GM19452 (cell line): ENCODE data around the gene EMCN.

Experiments
- ATAC-seq: cut with Tn5 transposase; IDR thresholded peaks from one replicate; pipeline ENCODE4 v1.9.1; 2021; ENCODE audit not compliant: unreplicated experiment

The EMCN gene

DNA sequence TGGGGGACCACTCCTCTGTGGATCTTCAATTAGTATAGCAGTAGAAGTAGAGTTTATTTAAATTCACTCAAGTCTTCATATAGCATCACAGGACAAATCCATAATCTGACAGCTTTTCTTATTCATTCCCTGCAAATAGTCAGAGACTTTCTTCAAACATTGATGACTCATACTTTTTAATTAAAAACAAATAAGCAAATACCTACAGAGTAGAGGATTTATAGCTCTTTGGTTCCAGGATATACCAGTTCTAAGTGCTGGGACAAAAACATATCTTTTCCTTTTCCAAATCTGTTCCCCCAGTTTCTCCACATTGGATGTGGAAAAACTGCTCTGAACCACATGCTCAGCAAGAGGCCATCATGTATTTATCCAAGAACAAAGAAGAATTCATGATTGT, 24.1 kb downstream of the EMCN start:
- no peak for ATAC-seq

DNA sequence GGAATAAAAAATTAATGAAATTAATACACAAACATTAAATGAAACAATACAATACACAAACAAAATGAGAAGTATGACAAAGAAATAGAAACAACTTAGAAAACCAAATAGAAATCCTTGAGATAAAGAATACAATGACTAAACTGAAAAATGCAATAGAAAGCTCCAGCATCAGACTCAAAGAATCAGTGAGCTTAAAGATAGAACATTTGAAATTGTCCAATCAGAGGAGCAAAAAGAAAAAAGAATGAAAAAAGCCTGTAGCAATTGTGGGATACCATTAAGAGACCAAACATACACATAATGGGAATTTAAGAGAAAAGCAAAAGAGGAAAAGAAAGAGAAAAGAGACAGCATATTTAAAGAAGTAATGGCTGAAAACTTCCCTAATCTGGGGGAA, 25.7 kb downstream of the EMCN start:
- ATAC-seq = no peak

DNA sequence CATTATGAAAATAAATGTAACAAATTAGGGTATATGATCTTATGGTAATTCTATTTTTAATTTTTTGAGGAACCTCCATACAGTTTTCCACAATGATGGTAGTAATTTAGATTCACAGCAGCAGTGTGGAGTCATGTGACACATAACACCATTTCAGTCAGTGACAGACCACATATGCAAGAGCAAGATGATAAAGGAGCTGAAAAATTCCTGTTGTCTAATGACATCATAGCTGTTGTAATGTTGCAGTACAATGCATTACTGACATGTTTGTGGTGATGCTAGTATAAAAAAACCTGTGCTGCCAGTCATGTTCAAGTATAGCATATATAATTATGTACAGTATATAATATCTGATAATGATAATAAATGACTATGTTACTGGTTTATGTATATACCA, 28.5 kb downstream of the EMCN start:
- ATAC-seq = no peak

DNA sequence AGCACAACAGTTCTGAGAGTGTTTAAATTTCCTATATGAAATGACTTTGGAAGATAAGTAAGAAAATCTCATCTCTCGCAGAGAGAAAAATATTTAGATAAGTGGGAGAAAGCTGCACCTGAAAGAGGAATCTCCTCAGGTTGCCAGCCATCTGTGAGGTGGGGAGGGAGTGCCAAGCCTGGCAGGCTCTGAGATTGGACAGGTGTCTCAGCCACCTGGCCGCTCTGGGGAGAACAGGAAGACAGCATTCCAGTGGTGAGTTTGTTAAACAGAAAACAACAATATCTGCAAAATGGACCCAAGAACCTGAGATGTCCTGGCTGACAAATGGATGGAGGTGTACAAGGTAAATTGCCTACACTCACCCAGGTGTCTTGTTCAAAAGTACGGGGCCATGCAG, 31.3 kb downstream of the EMCN start:
- ATAC-seq = no peak

DNA sequence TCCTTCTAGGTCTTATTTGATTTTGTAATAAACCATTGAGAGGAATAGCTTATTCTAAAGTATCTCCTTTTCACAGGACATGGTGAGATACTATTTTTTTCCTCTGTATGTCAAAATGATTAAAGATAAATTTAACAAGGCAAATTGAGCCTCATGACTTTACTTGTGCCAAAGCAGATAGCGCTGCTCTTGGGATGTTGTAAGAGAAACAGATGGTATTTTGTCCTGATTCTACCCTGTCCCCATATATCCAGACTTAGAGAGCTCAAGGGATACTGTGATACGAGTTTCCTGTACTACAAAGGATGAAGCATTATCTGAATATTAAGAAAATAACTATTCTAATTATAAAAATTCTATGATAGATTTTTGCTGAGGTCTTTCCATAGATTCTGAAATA, 34.0 kb downstream of the EMCN start:
- no peak for ATAC-seq

DNA sequence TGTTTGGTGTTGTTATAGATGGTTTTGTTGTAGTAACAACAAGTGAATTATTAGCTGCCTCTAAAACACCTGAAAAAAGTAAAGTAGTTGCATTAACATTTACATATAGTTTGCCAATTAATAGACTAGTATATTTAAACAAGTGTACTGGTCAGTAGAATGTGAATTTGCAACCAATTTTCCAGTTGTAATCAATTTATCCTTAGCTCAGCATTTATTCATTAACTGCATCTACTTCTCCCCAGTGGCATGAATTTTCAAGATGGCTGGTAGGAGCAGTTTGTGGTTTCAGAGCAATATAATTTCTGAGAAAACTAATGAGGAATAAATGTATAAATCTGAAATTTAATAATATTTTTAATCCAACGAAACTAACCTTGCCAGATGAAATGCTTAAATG, 37.9 kb downstream of the EMCN start:
- ATAC-seq = no peak

DNA sequence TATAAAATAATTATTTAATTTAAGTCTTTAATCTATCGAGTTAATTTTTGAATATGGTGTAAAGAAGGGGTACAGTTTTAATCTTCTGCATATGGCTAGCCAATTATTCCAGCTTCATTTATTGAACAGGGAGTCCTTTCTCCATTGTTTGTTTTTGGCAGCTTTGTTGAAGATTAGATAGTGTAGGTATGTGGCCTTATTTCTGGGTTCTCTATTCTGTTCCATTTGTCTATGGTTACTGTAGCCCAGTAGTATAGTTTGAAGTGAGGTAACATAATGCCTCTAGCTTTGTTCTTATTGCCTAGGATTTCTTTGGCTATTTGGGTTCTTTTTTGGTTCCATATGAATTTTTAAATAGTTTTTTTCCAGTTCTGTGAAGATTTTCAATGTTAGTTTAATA, 48.3 kb downstream of the EMCN start:
- ATAC-seq = no peak

DNA sequence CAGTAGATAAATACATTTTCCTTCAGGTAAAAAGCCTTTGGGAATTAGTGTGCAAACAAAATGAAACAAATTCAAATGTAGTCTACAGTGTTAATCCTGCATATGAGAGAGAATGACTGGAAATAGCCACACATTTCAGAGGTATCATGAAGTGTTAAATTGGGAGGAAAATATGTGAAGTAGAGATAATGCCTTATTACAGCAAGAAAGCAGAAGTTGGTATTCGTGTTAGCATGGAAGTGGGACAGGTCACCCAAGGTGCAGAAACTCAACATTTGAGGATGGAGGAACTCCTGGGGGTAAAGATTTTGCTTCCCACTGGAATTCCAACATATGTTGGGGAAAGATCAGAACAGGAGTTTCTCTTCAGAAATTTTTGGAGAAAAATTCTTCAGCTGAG, 51.3 kb downstream of the EMCN start:
- no peak for ATAC-seq

DNA sequence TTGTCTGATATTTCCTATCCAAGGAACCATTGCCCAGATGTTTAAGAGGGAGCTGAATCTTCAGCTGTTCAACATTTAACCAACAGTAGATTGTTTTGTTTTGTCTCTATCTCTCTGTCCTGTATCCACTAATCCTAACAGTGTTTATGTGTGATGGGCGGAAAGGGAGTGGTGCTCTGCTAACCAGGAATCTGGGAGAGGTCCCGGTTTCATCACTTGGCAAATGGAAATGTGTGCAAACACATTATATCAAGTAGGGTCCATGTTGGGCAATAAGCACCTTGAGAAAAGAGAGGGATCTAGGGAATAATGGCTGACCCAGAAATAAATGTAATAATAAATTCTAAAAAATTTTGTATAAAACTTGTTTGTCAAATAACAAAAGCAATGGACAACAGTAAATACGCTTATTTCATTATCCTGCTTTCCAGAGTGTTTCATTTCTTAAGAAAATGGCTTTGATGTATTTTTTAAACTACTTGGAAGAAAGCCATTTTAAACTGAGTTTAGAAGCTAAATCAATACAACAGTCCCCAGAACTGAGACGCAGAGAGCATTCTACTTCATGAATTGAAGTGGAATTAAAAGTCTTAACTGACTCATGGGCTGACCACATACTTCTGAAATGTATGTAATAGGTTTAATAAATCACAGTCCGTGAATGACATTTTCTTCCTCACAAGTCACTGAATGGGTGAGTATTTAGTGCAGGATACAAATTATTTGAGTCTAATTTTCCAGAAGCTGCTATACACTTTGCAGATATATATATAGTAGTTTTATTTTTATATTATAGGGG, 55.8 kb downstream of the EMCN start:
- ATAC-seq = no peak

DNA sequence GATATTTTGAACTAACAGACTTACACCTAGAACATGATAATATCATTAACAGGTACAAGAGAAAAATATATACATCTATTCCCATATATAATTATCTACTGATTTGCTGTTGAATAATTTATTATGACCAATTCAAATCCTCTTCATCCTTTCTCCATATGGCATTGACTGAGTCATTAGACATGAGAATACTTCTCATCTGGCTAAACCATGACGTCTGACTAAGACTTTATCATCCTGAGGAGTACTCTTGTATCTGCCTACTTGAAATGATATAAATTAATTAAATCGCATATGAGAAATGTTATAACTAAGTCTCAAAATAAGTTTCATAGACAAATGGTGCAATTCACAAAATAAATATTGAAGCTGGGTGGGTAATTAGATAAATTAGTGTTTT, 67.4 kb downstream of the EMCN start:
- no peak for ATAC-seq

DNA sequence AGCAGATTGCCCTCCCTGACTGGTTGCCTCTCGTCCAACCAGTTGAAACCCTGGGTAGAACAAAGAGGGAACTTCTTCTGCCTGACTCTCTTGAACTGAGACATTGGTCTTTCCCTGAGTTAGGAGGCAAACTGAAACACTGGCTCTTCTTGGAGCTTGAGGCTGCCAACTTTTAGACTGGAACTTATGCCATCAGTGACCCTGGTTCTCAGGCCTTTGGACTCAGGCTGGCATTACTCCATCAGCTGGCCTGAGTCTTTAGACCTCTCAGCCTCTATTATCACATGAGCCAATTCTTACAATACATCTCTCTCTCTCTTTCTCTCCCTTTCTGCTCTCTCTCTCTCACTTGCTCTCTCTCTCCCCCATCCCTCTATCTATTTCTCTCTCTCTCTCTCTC, 86.4 kb downstream of the EMCN start:
- no peak for ATAC-seq

DNA sequence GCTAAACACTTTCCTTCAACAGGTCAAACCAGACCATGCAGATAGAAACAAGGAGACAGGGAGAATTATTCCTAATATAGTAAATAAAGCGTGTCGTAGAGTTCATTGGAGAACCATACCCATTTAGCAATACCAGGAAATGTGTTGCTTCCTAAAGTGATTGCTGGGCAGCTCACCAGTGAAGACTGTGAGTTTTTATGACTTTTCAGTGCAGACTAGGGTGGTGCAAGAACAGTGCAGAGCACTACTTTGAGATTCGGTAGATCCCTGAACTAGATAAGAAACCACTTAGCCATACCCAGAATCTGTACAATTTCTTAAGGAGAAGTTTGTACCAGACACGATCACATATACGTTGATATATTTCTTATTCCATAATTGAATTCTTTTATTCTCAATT, 87.4 kb downstream of the EMCN start:
- ATAC-seq = no peak

DNA sequence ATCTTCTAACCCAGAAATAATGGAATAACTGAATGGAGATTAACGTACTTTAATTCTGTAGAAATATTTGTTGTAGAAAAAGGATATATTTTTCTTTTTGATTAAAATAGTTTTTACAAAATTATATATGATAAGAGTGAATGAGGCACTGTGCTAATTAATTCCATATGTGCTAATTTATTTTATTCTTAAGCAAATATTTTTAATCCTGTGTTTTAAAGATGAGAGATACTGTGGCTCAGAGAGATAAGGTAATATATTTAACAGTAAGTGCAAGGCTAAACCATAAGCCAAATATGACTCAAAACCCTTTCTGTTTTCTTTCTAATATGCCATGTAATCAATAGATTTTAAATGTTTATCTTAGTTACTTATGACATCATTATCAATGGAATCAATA, 88.2 kb downstream of the EMCN start:
- ATAC-seq = no peak

DNA sequence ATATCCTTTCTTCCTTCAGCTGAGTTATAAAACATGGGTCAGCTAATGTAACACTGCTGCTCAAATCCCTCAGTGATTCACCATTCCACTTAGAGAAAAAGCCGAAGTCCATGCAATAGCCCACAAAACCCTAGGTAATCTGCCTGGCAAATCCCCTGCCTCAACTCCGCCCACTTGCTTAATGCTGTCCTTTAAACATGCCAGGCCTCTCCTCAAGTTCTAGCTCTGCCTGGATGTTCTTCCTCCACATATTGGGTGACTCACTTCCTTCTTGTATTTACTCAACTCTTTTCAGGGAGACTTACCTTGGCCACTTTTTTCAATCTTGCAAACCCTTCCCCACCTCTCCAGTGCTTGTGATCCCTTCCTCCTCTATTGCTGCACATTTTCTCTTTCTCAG, 89.8 kb downstream of the EMCN start:
- no peak for ATAC-seq

DNA sequence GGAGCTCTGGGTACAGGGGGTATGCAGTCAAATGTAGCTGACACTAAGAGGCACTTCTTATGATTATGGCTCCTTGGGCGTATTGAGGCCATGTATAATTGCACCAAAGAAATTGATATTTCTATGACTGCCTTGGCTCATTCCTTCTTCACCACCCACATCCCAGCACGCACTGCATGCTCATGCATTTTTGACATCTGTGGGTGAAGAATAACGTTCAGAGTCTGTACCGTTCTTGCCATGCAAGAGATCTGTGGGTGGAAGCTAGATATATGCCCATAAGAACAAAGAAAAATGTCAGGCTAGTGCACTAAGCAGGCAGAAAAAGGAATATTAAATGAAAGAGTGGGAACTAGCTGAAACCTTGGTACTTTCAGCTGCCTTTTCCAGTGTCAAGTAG, 93.4 kb downstream of the EMCN start:
- ATAC-seq = no peak

DNA sequence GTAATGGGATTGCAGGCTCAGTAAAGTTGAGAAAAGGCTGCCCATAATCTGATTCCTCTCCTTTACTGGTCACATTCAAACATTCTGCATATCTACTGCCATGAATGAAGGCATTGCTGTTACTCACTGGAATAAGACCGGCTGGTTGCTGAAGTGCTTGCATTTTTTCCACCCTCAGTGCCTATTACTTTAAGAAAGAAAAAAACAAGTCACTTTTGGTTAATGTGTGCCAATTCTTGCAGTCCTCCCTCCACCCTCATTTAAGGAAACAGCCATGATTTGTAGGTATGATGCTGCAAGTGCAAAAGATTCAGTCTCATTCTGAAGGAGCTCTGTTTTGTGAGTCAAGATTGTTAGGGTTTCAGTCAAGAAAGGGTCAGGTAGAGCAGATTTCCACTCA, 94.9 kb downstream of the EMCN start:
- ATAC-seq = no peak

DNA sequence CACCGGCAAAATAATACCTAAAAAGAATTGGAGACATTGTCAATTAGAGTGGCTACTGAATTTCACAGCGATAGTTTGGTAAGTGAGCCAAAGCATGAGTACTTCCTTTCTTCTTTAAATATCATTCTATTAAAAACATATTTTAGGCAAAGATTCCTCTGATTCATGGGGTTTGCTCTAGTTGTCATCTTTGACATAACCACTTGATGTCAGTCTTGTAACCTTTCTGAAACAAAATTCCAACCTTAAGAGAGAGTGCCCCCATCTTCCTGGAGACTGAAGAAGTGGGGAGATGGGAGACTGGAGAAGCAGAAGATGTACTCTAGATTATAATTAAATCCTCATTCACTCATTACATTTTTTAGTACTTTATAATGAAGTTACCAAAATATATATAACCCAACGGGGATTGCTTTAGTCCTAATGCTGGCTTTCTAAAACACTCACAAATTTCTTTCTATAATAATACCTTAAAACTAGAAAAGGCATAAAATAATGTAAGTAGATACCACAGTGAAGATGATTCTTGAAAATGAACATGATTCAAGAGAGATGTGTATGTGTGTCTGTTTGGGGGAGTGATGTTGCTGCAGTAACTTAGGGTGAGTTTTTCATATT, 96.4 kb downstream of the EMCN start:
- no peak for ATAC-seq

DNA sequence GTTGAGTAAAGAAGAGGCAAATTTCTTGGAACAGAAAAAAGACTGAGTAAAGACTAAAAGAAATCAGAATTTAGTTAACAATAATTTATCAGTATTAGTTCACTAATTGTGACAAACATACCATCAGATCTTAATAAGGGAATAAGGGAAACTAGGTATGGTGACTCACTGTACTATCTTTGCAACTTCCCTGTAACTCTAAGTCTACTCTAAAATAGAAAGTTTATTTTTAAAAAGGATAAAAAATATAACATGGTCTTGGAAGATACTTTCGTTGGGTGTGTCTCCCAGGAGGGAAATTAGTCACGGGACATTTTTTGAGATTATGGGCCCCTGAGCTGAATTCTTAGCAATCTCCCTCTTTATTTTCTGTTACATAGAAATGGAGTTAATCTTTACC, 97.3 kb downstream of the EMCN start:
- no peak for ATAC-seq

DNA sequence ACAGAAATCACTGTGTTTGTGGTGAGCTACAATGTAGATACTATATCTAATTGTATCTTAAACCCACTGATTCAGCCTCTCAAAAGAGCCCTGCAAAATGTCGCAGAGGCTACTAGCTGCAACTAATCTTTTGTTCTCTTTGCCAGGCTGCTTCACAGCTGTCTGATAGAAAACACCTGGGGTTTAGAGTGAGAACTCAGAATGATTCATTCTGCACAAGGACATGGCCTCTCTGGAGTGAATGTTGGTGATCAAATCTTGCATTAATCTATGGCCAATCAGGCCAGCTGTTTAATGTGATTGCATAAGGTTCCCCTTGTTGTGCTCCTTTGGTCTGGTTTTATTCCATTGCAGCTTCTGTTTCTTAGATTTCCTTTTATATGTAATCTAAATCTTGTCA, 100.3 kb downstream of the EMCN start:
- ATAC-seq = no peak

DNA sequence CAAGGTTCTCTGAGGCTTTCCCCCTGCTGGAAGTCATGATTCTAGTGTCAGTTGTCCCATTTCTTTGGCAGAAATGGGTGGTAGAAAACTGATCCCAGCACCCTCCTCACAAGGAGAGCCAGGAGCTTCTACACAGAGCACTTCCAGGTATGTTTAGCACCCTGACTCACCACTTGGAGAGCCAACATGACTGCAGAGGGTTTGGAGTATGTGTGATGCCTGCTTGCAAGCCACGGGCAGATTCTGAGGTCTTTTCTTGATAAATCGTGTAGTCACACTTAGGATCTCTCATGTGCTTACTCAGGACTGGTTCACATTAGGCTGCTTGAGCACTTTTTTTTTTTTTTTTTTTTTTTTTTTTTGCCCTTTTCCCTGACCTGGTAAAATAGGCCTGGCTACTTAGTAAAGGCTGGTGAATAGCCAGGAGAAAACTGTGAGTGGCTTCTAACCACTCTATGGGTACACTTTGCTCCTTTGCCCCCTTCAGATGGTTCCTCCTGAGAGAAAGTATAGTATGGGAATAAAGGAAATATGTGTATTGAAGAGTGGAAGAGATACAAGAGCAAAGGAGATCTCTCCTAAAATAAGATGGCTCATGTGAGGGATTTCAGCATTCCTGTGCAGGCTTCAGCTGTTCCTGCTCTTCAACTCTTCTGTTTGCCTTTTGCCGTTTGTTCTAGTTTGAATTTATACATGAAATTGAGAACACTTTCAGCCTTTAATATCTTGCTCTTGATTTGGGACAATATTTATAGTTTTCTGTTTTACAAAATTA, 103.6 kb downstream of the EMCN start:
- ATAC-seq = no peak

DNA sequence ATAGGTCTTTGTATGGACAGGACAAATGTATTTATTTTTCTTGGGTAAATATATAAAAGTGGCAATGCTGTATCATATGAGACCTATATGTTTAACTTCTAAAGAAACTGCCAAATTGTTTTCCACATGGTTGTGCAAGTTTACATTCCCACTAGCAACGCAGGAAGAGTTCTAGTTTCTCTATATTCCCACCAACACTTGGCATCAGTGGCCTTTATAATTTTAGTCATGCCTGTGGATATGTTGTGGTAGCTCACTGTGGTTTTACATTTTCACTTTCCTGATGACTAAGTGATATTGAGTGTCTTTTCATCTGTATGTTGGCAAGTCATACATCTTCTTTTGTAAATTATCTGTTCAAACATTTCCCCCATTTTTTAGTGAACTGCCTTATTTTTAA, 126.0 kb downstream of the EMCN start:
- ATAC-seq = no peak

DNA sequence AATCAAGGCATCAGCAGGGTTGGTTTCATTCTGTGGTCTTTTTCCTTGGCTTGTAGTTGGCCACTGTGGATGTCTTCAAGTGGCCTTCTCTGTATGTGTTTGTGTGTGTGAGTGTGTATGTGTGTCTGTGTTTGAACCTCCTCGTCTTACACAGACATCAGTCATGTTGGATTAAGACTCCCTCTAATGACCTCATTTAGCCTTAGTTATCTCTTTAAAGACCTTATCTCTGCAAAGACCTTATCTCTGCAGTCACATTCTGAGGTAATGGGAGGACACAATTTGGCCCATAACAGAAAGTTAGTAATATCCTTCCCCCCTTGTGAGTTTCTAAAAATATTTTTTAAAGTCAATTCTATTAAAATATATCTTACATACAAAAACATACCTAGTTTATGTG, 126.7 kb downstream of the EMCN start:
- no peak for ATAC-seq
